HG02970 (cell line): ENCODE results near the gene MTHFD1L.

Experiments
- ATAC-seq: cut with Tn5 transposase; IDR thresholded peaks from one replicate; pipeline ENCODE4 v1.9.1; 2021; ENCODE audit warnings: mild to moderate bottlenecking, moderate library complexity, moderate number of reproducible peaks; ENCODE audit not compliant: unreplicated experiment, low FRiP score

Gene MTHFD1L

DNA sequence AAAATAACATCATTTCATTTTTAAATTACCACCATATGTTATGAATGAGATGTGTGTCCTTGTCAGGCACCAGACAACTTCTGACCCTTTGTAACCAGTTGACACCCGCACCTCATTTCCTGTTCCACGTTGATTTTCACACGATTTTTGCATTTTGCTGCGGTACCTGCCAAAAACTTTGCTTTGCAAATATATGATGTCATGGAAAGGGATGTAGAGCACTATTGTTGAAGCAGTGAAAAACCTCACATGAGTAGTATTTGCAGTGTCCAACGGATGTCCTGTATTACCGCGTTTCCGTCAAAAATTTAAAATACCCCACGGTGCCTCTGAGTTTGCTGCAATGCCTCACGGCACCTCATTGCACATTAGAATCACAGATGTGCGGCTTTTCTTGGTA is 115.6 kb downstream of the MTHFD1L start:
- no peak for ATAC-seq

DNA sequence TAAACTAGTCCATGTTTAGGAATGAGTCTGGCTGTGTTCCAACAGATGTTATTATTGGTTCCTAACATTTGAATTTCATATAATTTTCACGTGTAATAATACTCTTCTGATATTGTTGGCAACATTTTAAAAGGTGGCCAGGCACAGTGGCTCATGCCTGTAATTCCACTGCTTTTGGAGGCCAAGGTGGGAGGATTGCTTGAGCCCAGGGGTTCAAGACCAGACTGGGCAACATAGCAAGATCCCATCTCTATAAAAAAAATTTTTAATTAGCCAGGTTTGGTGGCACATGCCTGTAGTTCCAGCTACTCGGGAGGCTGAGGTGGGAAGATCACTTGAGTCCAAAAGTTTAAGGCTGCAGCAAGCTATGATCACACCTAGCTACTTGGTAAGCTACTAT is 116.2 kb downstream of the MTHFD1L start:
- no peak for ATAC-seq

DNA sequence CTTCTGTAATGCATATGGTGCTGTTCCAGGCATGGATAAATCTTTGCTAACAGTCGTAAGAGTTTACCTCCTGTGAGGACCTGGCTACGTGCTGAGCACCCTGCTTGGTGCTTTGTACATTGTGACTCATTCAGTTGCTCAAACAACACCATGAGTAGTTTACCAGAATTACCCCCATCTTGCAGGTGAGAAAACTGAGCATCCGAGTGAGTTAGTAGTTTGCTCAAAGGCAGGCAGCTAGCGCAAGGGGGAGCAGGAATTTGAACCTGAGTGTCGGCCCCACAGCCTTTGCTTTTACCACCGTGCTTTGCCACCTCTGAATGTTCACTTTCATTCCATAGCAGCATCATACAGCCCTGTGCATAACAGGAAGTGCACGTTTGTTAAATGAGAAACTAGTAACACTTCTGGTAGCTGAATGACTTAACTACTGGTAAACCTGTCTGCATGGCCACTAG is 121.9 kb downstream of the MTHFD1L start:
- ATAC-seq = no peak

DNA sequence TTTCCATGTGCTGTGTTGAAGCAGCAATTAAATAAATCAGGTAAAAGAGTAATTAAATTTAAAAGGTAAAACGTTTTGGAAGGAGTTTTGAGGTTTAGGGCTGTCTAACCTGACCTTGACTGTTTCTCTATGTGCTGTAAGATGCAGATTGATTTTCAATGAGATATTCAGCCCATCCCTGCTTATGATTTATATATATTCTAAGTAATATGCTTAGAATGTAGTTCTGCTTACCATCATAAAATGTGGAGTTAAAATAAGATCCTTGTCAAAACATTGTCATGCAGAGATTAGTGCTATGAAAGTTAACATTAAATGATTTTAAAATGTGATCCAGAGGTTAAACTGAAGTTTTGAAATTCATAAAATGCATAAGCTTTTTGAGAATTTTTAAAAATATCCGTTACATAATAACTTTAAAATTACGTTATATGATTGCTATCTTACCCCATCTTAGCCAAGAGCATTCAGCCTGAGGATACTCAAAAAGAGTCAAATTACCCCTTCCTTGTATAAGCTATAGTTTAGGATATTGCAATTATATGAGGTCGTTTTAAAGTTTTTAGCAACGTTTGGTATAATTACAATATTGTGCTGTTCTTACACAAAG is 122.5 kb downstream of the MTHFD1L start:
- ATAC-seq = no peak

DNA sequence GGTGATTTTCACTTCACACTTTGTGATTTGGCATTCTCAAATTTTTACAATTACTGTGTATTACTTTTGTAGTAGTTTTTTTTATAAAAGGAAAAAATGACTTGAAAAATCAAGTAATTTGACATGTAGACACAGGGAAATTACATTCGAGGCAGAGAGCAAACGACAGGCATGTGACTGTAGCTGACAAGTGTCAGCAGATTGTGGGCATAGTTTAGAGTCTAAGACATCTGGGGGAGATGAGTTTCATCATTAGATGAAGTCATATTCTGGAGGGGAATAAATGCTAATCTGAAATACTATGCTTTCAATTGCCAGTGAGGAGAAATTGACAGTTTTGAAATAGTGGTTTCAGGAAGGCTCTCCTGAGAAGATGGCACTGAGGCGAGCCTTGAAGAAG is 126.0 kb downstream of the MTHFD1L start:
- no peak for ATAC-seq

DNA sequence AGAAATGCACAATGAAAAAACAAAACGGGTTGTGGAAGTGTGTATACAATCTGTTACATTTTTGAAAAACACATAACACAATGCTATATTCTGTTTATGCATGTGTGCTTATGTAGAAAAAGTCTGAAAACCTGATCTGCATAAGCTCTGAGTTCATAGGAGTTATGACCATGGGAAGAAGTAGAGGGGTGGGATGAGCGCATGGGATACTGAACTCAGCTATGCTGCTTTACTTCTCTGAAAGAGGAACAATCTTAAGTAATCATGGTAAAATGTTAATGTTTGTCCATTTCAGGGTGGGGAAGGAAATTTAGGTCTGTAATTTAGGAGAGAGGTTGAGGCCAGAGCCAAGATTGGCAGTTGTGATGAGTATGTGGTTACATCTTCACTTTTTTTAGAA is 126.8 kb downstream of the MTHFD1L start:
- no peak for ATAC-seq

DNA sequence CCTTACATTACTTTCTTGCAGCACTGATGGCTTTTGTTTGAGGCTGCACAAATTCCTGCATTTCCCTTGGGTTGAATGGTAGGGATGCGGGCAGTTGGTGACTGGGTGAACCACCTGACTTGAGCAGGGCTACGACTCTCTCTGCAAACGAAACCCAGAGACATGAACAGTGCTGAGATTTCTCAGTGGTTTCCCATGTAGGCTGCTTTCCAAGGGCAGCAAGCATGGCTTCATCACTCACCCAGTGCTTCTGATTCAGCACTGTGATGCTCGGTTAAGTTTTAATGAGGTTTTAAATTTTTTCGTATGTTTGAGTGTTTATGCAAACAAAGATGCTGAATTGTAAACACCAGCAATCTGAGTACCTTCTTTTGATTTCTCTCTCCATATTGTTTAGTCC is 127.2 kb downstream of the MTHFD1L start:
- ATAC-seq = no peak

DNA sequence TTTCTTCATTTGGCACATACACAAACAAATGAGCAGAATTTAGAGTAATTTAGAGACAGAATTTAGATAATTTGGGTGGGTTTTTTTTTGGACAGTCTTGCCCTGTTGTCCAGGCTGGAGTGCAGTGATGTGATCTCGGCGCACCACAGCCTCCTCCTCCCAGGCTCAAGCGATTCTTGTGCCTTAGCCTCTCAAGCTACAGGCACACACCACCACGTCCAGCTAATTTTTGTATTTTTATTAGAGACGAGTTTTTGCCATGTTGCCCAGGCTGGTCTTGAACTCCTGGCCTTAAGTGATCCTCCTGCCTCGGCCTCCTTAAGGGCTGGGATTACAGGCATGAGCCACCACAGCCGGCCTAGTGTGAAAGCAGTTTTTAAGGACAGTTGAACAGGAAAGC is 127.8 kb downstream of the MTHFD1L start:
- ATAC-seq = no peak

DNA sequence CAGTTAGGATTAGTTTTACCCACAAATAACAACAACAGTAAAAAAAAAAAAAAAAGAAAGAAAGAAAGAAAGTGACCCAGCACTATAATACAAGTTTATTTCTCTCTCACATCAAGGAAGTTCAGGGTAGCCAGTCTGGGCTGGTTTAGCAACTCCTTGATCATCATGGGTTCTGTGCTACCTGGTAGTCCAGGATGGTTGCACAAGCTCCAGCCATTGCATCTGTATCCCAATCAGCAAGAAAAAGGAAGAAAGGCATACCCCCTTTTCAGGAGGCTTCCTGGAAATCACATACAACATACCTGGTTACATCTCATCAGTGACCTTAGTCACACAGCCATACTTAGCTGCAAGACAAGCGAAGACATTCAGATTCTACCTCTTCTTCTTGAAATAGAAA is 128.5 kb downstream of the MTHFD1L start:
- no peak for ATAC-seq

DNA sequence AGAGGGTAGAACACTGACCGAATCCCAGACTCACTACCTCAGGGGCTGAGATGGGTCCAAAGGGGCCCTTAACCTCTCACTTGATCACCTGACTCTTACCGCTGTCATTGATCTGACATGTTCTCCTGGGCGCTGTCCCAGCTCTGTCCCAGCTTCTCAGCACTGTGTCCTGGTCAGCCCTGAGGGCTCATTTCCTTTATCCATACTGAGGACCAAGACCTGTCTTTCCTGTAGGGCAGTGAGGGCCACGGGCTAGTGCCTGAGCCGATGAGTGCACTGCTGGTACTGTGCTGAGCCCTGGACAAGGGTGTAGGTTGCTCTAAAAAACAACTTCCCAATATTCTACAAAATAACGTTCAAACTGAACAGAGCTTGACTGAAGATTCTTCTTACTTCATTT is 131.5 kb downstream of the MTHFD1L start:
- no peak for ATAC-seq

DNA sequence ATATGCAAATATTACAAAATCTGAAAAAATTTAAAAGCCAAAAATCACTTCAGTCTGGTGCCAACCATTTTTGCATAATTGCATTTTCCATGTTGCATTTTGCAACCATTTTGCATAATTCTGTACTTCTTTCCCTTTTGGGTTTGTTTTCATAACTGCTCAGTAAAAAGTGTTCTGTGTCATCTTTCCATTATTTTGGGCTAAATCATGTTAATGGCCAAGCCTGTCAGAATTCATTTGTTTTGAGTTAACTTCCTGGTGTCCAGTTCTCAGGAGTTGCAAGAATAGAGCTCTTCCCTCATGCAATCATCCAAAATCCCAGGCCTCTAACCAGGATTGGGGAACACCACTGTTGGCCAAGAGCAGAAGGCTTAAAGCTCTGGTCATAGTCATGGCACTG is 133.6 kb downstream of the MTHFD1L start:
- ATAC-seq = no peak

DNA sequence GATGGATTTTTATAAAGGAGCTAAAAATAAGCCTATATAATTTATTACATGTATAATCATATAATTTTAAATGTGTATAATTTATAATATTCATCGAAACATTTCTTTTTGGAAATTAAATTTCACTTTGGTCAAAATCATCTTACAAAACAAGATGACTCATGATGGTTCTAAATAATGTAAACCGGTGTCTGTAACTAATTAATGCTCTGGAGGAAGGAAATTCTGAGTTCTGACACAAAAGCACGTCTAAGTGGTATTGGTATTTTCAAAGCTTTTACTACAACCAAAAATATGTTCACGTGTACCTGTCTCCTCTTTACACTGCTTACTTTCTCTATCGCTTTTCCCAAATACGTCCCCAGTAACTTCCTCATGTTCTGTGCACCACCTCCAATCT is 134.1 kb downstream of the MTHFD1L start:
- ATAC-seq = no peak

DNA sequence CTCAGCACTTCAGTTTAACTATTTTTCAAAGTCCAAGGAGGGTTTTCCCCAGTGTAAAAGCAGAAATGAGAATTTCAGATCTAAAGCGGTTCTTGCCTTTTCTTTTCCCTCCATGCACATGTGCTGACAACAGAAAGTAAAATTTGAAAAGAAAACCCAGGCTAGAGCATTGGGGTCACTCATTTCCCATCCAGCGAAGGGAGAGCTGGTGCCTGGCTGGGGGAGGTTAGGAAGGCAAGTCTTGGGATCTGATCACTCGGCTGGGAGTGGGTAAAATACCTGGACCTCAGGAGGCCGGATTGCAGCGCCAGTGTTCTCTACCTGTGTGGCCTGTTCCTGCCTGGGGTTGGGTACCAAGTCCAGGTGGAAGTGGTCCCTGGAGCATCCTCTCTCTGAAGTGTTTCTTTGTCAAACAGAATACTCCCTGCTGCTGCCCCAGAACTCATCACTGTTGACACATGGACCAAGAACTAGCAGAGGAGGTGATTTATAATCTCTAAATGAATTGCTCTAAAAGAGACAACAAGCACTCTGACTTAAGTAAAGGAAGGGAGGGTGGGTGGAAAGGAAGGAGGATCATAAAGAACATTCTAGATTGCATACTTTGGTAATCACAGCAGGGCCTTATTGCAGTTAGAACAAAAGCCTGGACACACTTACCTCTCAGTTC is 136.0 kb downstream of the MTHFD1L start:
- no peak for ATAC-seq

DNA sequence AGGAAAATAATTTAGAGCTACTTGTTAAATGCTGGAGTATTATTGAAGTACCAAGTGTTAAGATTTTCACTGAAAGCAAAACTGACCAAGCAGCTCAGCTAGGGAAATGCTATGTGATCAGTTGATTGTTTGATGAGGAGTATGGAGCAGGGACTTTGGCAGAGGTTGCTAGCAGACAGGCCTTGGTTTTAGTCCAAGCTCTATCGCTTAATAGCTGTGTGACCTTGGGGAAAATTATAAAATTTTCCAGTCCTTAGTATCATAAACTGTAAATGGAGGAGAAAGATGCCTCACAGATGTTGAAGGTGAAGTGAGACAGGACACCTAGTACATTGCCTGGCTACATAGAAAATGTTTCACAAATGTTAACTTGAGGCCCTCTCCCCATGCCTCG is 136.6 kb downstream of the MTHFD1L start:
- no peak for ATAC-seq

DNA sequence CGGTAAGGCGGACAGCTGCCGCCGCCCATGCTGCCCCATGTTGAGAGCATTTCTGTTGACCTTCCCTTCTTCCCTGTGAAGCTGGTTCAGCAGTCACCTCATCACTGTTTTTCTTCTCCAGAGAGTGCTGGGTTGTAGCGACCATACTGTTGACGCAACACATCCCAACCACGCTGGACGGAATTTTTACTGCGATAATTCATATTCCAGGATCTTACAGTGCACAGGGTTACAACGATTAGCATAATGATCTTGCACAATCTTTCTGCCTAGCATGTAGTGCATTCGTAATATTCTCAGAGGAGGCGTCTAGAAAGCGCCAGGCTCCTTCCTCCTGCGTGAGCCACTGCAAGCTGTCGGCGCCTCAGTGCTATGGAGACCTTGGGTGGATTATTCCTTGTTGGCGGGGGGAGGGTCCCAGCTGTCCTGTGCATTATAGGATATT is 137.0 kb downstream of the MTHFD1L start:
- no peak for ATAC-seq

DNA sequence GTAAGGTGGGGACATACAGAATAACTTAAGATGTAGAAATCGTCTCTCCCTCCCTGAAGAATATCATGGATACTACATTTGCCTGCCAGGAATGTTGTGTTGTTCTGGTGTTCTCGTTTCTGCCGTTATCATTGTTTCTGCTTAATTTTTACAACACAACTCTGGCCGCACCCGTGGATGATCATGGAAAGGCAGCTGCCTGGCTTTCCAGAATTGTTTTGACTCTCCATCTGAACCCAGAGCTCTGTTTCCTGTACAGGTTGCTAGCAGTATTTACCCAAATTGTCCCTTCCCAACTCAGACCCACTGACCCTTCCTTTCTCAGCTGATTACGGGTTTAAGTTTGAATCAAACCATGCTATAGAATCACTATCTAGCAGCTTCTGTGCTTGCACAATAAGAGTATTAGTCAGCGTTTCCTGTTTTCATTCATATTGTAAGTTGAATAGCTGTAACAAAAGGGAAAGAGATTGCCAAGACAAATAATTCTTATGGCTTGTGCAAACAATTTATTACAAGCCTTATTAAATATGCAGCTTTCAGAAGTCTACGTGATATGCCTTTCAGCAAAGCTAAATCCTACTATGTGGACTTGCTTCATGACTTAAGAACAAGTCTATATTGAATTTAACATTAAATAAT is 139.0 kb downstream of the MTHFD1L start:
- no peak for ATAC-seq

DNA sequence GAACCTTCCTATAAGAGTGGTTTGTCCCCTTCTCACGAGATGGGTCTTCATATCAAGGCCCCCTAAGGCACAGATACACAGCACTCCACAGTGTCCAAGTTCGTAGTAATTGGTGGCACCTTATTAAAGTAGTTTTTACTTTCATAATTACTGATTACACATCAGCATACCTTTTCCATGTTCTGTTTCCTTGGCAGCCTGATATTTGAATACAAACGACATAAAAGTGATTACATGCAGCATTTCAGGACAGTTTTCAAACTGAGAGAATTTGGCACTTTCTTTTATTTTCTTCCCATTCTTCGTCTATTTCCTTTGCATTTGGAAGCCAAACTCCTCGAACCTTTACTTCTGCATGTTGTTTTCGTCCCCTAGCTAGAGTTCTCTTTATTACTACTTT is 139.7 kb downstream of the MTHFD1L start:
- no peak for ATAC-seq

DNA sequence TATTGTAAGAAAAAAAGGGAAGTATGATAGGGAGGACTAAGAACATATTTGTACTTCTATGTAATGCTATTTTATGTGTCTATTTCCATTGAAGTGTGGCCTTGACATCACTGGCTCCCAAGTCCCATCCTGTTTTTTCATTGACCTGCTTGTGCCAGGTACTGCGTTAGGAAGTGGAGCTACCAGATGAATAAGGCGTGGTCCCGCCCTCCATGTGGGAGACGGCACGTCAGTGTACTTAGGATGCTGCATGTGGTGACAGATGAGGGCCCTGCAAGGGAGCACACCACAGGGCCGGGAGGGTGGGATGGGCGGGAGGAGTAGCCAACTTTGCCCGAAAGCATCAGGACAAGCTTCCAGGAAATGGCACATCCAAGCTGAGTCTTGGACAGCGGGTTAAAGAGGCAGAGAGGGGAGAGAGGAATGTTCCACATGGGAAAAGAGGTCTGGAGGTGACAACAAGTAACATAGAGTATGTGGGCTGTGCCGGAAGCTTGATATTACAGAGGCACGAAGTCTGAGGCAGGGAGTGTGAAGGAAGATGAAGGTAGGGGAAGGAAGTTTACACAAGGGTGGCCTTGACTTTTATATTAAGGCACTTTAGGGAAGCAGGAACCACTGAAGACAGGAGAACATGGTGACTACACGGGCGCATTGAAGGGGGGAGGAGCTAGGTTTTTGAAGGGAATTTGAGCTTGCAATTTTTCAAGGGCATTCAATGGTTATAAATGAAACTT is 140.6 kb downstream of the MTHFD1L start:
- ATAC-seq = no peak

DNA sequence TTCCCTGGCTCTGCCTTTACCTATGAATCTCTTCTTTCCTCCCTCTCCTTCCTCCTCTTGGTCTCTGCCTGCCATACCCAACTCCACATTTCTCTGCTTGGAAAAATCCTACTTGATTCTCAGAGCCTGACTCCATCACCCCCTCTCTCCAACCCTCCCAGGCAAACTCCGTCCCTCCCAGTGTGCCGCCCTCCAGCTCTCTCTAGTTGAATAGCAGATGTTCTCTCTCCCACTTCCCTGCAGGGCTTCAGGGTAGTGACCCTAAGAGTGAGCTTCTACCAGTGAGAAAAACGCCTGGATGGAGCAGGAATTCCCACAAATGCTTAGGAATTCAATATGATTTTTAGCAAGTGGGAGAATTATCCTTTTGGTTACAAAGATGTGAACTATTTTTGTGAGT is 141.6 kb downstream of the MTHFD1L start:
- ATAC-seq = no peak

DNA sequence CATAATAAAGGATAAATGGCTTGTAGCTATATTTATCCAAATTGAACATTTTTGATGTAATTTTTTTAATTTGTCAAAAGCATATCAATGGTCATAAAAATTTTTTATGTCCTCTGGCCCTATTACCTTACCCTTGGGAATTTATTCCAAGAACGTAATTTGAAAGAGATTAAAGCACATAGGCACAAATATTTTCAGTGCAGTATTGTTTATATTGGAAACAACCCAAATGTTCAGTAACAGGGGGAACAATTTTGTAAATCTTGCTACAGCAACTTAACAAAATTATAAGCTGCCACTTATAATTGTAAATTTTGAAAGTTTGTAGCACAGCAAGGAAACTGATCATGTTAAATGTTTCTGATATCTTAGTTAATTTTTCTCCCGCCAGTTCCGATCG is 142.4 kb downstream of the MTHFD1L start:
- no peak for ATAC-seq

DNA sequence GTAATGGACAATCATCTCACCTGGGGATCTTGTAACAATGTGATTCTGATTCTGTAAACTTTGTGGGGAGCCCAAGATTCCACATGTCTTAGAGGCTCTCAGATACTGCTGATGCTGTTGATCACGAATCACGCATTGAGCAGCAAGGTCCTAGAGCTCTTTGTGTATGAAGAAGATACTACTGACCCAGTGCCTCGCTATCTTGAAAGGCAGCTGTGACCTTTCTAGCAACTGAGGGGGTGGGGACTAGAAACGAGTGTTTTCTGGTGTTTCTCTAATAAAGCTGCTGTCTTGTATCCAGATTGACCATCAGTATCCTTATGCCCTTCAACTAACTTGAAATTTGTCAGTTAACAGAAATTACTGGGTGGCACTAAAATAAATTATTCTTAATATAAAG is 142.9 kb downstream of the MTHFD1L start:
- no peak for ATAC-seq
